Fibroblast of mammary gland (primary cell): ENCODE results near the gene APOE.
"Not testable (repeated sequence)": the region's sequence is repeated elsewhere in the genome, so short reads cannot be mapped to it uniquely, and the experiment has no call there.

ENCODE experiments used
- DNase-seq: peaks from one replicate; pipeline ENCODE4 v3.0.0-alpha.2; 2010; ENCODE audit warnings: low read depth
- H3K4me3 ChIP-seq: 2 replicates; pipeline ENCODE4 v1.5.1; 2011; ENCODE audit warnings: low read depth, mild to moderate bottlenecking, low read length, moderate library complexity; ENCODE audit not compliant: control insufficient read depth
- TF ChIP-seq, protein P1 (sequence below): conservative IDR thresholded peaks from 2 replicates; pipeline ENCODE4 v1.5.1; 2011; ENCODE audit warnings: low read depth, low read length, inconsistent platforms; ENCODE audit not compliant: control insufficient read depth, insufficient read depth

APOE gene

DNA sequence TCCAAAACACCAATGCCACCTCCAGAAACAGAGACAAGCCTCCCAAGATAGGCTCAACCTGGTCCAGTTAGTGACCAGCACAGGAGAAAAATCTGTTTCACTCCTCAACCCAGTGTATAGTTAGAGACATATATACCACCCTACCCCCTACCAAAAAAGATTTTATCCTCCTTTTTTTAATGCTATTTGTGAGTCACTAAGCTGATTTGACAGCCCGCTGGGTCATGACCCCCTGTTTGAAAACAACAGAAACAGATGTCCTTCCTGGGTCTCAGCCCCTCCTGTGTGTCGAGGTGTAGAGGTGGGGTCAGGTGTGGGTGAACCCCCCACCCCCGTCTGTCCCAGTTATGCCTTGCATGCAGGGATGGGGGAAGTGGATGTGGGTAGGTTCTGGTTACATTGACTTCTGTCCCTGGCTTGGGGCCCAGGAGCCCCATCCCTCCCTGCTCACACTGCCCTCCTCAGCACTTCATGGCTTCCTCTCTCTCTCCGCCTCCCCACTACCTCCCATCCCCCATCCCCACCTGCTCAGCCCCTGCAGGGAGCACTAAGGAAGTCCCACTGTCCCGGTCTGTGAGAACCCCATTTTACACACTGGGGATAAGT lies 28.6 kb upstream of the APOE start:
- TF ChIP-seq, protein P1, sequence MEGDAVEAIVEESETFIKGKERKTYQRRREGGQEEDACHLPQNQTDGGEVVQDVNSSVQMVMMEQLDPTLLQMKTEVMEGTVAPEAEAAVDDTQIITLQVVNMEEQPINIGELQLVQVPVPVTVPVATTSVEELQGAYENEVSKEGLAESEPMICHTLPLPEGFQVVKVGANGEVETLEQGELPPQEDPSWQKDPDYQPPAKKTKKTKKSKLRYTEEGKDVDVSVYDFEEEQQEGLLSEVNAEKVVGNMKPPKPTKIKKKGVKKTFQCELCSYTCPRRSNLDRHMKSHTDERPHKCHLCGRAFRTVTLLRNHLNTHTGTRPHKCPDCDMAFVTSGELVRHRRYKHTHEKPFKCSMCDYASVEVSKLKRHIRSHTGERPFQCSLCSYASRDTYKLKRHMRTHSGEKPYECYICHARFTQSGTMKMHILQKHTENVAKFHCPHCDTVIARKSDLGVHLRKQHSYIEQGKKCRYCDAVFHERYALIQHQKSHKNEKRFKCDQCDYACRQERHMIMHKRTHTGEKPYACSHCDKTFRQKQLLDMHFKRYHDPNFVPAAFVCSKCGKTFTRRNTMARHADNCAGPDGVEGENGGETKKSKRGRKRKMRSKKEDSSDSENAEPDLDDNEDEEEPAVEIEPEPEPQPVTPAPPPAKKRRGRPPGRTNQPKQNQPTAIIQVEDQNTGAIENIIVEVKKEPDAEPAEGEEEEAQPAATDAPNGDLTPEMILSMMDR: no peak
- no peak overlapping the region for H3K4me3 ChIP-seq
- DNase-seq: no peak

DNA sequence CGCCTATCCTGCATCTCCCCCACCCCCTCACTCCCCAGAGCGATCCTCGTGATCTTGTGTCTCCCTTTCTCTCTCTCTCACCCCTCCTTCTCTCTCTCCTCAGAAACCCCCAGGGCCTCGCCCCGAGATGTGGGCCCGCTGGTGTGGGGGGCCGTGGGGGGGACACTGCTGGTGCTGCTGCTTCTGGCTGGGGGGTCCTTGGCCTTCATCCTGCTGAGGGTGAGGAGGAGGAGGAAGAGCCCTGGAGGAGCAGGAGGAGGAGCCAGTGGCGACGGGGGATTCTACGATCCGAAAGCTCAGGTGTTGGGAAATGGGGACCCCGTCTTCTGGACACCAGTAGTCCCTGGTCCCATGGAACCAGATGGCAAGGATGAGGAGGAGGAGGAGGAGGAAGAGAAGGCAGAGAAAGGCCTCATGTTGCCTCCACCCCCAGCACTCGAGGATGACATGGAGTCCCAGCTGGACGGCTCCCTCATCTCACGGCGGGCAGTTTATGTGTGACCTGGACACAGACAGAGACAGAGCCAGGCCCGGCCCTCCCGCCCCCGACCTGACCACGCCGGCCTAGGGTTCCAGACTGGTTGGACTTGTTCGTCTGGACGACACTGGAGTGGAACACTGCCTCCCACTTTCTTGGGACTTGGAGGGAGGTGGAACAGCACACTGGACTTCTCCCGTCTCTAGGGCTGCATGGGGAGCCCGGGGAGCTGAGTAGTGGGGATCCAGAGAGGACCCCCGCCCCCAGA lies 27.3 kb upstream of the APOE start:
- no peak for DNase-seq
- TF ChIP-seq, protein P1: no peak
- H3K4me3 ChIP-seq: no peak overlapping the region

DNA sequence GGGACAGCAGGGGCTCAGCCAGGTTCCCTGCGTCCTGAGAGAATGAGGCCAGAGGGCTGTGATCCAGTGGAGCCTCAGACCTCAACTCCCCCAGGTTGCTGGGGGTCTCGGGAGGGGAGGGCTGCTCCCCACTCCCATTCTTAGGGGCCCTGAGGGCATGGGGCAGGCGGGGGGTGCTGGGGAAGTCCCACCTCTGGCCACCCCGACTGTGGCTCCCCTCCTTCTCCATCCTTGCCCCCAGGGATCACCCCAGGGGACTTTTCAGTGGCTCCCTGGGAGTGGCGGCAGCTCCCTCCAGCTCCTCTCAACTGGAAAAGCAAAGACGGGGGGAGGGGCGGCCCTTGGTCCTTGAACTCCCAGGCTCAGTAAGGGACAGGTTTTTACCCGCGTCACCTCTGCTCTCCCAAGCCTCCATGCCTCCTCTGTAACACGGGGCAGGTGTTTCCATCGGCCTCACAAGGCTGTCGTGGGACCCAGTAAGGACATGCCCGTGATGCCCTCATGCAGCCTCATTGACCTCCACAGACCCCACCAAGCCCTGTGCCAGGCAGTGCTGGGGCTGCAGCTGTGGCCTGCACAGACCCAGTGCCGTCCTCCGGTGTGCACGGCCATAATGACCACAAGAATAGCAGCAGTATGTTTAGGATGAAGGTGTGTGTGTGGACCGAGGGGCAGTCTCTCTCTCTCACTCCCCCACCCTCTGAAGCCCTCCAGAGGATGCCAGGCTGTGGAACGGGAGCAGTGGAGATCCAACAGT lies 26.1 kb upstream of the APOE start:
- no peak for DNase-seq
- H3K4me3 ChIP-seq: no peak overlapping the region
- TF ChIP-seq, protein P1: no peak

DNA sequence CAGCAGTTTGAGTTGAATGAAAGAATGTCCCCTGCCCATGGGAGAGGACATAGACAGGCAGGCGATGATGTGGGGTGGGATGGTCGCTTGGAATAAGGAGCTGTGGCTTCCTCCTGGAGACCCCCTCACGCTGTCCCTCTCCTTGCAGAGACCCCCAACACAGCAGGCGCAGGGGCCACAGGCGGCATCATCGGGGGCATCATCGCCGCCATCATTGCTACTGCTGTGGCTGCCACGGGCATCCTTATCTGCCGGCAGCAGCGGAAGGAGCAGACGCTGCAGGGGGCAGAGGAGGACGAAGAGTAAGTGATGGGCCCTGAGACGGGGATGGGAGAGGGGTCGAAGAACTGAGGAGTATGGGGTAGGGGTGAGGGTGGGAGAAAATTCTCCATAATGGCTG lies 23.5 kb upstream of the APOE start:
- H3K4me3 ChIP-seq: no peak overlapping the region
- TF ChIP-seq, protein P1: no peak
- no peak for DNase-seq

DNA sequence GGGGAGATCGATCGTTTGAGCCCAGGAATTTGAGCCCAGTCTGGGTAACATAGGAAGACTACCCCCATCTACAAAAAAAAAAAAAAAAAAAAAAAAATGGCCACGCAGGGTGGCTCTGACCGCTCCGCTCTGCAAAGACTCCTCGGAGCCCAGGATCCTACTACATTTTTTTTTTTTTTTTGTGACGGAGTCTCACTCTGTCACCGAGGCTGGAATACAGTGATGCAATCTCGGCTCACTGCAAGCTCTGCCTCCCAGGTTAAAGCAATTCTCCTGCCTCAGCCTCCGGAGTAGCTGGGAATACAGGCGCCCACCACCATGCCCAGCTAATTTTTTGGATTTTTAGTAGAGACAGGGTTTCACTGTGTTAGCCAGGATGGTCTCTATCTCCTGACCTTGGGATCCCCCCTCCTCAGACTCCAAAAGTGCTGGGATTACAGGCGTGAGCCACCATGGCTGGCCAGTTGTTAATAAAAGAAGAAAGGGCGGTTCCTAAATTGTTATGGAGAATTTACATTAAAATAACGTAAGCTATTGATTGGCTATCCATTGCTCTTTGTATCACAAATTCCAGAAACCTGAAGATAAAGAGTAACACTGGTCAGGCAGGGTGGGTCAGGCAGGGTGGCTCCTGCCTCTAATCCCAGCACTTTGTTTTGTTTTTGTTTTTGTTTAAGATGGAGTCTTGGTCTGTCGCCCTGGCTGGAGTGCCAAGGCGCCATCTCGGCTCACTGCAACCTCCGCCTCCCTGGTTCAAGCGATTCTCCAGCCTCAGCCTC lies 22.8 kb upstream of the APOE start:
- DNase-seq, H3K4me3 ChIP-seq: not testable (repeated sequence)

DNA sequence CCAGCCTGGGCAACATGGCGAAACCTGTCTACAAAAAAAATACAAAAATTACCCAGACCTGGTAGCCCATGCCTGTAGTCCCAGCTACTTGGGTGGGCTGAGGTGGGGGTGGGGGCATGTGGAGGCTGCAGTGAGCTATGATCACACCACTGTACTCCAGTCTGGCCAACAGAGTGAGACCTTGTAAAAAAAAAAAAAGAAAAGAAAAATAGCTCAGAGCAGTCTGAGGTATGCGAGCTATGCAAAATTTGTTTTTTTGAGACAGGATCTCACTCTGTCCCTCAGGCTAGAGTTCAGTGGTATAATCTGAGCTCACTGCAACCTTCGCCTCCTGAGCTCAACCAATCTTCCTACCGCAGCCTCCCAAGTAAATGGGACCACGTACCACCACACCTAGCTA lies 21.7 kb upstream of the APOE start:
- H3K4me3 ChIP-seq: no peak overlapping the region
- TF ChIP-seq, protein P1: no peak
- DNase-seq: no peak
